SJCRH30 (cell line): ENCODE results near the gene SWAP70. TPM values are rescaled to one million over a fixed set of nuclear protein-coding genes. Genes with fewer than 3 reads are reported as not detected.

Experiments
- DNase-seq, 2 experiments: peaks; one replicate each; pipeline ENCODE4 v3.0.0-alpha.2; 2015 to 2020
- H3K27ac ChIP-seq: fragments of 250-450 bp; sonication (Bioruptor Pico); 2 replicates; pipeline ENCODE4 v1.5.1; 2020; ENCODE audit warnings: mild to moderate bottlenecking, moderate library complexity
- H3K27me3 ChIP-seq: fragments of 250-450 bp; sonication (Bioruptor Pico); 2 replicates; pipeline ENCODE4 v1.5.1; 2020; ENCODE audit warnings: mild to moderate bottlenecking, moderate library complexity
- H3K36me3 ChIP-seq: fragments of 250-450 bp; sonication (Bioruptor Pico); 2 replicates; pipeline ENCODE4 v1.5.1; 2020; ENCODE audit warnings: mild to moderate bottlenecking, moderate library complexity
- H3K4me1 ChIP-seq: fragments of 250-450 bp; sonication (Bioruptor Pico); 2 replicates; pipeline ENCODE4 v1.5.1; 2020; ENCODE audit warnings: mild to moderate bottlenecking, moderate library complexity
- H3K4me3 ChIP-seq: fragments of 250-450 bp; sonication (Bioruptor Pico); 2 replicates; pipeline ENCODE4 v1.5.1; 2020; ENCODE audit warnings: mild to moderate bottlenecking, moderate library complexity
- H3K9me3 ChIP-seq: fragments of 250-450 bp; sonication (Bioruptor Pico); replicated peaks from 2 replicates; pipeline ENCODE4 v1.5.1; 2020; ENCODE audit warnings: mild to moderate bottlenecking, moderate library complexity
- total RNA-seq: library from RNA; depleted of rRNA; stranded (reverse); fragments of >200 nt; shearing (Covaris generic); gene quantifications from 2 replicates; pipeline ENCODE4 v1.2.3, GENCODE V29; 2014

The SWAP70 gene
- total RNA-seq, 1 experiment from 2014 or later = 25.4 TPM

- Histone ChIP-seq H3K9me3 (no peaks in the 10 kb centered on the region), H3K36me3 (no peaks in the 10 kb centered on the region), H3K4me3 (no peak overlapping the region), H3K27ac (no peak overlapping the region), H3K27me3 (no peaks in the 10 kb centered on the region), H3K4me1 (no peaks in the 10 kb centered on the region)
- DNase-seq = no peak
Observed at GRCh38 chr11:9636691-9637090, 27.2 kb upstream of the SWAP70 start.

DNA sequence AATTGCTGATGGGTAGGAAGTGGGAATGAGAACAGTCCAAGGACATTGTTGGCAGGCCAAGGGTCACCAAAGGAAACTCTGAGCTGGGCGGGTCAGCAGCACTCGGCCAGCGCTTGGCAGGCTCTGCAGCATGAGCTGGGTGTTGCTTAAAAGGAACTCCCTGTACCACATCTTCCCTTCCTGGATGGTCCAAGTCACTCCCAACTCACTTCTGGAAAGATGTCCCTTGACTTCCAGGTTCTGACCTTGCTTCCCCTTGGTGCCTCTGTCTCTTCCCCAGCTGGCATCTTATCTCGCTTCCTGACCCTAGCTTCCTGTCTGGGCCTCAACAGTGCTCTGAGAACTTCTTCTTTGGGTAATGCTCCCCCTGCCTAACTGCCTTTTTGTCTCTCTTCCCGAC lies 24.8 kb upstream of the SWAP70 start:
- no peaks in the 10 kb centered on the region for H3K27me3 ChIP-seq
- H3K4me3 ChIP-seq = no peak overlapping the region
- no peak for DNase-seq
- H3K9me3 ChIP-seq = no peaks in the 10 kb centered on the region
- no peaks in the 10 kb centered on the region for H3K4me1 ChIP-seq
- H3K27ac ChIP-seq = no peak overlapping the region
- no peaks in the 10 kb centered on the region for H3K36me3 ChIP-seq

GRCh38 chr11:9639985-9640384 lies 23.9 kb upstream of the SWAP70 start:
- no peak for DNase-seq
- no peaks in the 10 kb centered on the region for H3K4me1 ChIP-seq
- no peak overlapping the region for H3K4me3 ChIP-seq
- no peak overlapping the region for H3K27ac ChIP-seq
- no peaks in the 10 kb centered on the region for H3K36me3 ChIP-seq
- H3K9me3 ChIP-seq = no peaks in the 10 kb centered on the region
- H3K27me3 ChIP-seq = no peaks in the 10 kb centered on the region

- H3K9me3 ChIP-seq = no peaks in the 10 kb centered on the region
- H3K27ac ChIP-seq = no peak overlapping the region
- DNase-seq = peak in 1 of 2 experiments; percentile 30
- no peaks in the 10 kb centered on the region for H3K36me3 ChIP-seq
- H3K27me3 ChIP-seq = no peaks in the 10 kb centered on the region
- no peak overlapping the region for H3K4me3 ChIP-seq
- no peaks in the 10 kb centered on the region for H3K4me1 ChIP-seq
Observed at GRCh38 chr11:9642894-9643293, 21.0 kb upstream of the SWAP70 start.

DNA sequence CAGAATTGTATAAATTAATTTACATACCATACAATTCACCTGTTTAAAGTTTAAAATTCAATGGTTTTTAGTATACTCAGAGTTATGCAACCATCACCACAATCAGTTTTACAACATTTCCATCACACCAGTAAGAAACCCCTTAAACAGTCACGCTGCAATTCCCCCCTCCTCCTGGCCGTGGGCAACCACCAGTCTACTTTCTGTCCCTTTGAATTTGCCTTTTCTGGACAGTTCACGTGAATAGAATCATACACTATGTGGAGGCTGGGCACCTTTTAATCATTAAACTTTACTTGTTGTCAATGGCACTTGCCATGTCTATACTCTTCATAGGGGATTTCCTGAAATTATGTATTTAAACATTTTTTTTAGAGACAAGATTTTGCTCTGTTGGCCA lies 20.1 kb upstream of the SWAP70 start:
- Histone ChIP-seq H3K36me3 (no peaks in the 10 kb centered on the region), H3K4me3 (no peak overlapping the region), H3K9me3 (no peaks in the 10 kb centered on the region), H3K27me3 (no peaks in the 10 kb centered on the region), H3K27ac (no peak overlapping the region), H3K4me1 (no peaks in the 10 kb centered on the region)
- no peak for DNase-seq

DNA sequence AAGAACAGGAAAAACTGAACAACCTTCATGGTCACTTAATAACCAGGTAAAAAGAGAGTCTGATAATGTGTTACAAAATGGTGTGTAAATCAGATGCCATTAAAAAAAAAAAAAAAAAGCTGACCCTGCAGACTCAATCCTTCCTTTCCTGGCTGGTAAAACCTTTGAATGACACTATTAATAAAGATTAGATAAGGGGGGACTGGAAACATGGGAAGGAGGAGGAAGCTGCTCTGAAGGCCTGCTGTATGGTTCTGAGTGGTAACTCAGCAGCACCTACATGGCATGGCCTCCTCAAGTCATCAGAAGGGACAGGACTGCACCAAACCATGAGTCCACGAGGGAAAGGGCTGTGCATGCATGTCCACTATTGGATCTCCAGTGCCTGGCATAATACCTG lies 18.0 kb upstream of the SWAP70 start:
- Histone ChIP-seq H3K4me3 (no peak overlapping the region), H3K27ac (no peak overlapping the region), H3K36me3 (no peaks in the 10 kb centered on the region), H3K9me3 (no peaks in the 10 kb centered on the region), H3K4me1 (no peaks in the 10 kb centered on the region), H3K27me3 (no peaks in the 10 kb centered on the region)
- no peak for DNase-seq

GRCh38 chr11:9646324-9646723 lies 17.6 kb upstream of the SWAP70 start:
- no peak for DNase-seq
- H3K9me3 ChIP-seq = no peaks in the 10 kb centered on the region
- H3K36me3 ChIP-seq = no peaks in the 10 kb centered on the region
- H3K4me3 ChIP-seq = no peak overlapping the region
- H3K27ac ChIP-seq = no peak overlapping the region
- H3K27me3 ChIP-seq = no peaks in the 10 kb centered on the region
- no peaks in the 10 kb centered on the region for H3K4me1 ChIP-seq

DNA sequence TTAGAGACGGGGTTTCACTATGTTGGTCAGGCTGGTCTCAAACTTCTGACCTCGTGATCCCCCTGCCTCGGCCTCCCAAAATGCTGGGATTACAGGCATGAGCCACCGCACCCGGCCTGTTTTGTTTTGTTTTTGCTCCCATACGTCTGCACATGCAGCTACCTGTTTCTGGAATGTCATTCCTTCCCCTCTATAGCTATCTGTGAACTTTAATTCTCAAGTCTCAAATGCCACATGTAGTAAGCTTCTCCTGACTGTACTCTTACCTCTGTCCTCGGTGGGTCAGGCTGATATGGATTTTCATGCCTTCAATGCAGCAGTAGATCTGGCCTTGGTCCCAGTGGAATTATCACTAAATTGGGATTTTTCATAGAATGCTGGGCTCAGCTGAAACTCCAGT lies 12.4 kb upstream of the SWAP70 start:
- Histone ChIP-seq H3K36me3 (no peaks in the 10 kb centered on the region), H3K4me1 (no peaks in the 10 kb centered on the region), H3K27me3 (no peaks in the 10 kb centered on the region), H3K9me3 (no peaks in the 10 kb centered on the region; the same call in 1 of the 2 replicates), H3K27ac (no peak overlapping the region), H3K4me3 (no peak overlapping the region)
- no peak for DNase-seq

DNA sequence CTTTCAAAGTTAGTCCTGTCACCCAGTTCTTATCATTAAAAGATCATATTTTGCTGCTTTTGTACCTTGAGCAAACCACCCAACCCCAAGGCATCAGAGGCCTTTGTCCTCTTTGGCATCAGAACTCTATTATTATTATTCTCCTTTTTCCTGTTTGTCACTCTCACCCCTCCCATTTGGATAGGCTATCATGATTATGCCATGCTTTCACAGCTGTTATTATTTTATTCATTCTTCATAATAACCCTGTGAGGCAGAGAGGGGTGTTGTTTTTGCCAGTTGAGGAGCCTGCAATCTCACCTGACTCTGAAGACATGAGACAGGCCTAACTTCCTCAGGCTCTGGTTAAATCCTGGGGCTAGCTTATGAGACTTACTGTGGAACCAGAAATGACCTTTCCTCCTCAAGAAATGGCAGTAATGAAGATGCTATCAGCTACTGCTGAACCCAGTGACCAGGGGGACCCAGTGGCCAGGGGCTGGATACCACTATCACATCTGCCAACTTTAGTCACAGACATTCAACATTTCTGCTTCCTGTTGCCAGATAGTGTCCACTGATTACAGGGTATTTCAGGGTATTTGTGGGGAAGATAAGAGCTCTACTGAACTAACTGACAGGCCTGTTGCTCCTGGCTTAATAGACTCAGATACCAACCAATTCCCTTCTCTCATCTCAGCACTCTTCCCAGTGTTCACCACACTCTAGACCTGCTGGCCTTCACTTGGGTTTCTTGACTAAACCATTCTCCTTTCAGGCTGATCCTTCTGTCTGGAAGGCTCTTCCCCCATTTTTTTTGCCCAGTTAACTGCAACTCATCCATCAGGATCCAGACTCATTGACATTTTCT lies 11.8 kb upstream of the SWAP70 start:
- no peak for DNase-seq

DNA sequence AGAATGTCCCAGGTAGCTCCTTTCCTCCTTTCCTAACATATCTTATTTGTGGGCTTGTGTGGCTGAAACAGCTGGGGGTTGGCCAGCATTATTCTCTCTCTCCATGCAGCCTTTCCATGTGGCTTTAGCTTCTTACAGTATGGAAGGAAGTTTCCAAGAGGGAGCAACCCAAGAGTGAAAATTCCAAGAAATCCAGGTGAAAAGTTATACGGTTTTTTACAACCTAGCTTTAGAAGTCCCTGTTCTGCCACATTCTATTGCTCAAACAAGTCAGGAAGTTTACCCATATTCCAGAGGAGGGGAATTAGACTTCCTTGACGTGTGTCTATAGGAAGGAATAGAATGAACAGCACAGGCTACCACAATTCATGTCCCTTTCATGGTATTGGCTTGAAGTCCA lies 10.0 kb upstream of the SWAP70 start:
- no peak for DNase-seq
- H3K36me3 ChIP-seq = no peaks in the 10 kb centered on the region
- no peak overlapping the region for H3K4me3 ChIP-seq
- no peaks in the 10 kb centered on the region for H3K27me3 ChIP-seq
- no peak overlapping the region for H3K27ac ChIP-seq
- H3K9me3 ChIP-seq = no peaks in the 10 kb centered on the region; the same call in 1 of the 2 replicates
- no peaks in the 10 kb centered on the region for H3K4me1 ChIP-seq

More for the DNA sequence above, 11.8 kb upstream of the SWAP70 start:
- H3K4me3 ChIP-seq = no peak overlapping the region
- H3K9me3 ChIP-seq = no peaks in the 10 kb centered on the region; the same call in 1 of the 2 replicates
- no peaks in the 10 kb centered on the region for H3K27me3 ChIP-seq
- no peaks in the 10 kb centered on the region for H3K4me1 ChIP-seq
- H3K36me3 ChIP-seq = no peaks in the 10 kb centered on the region
- H3K27ac ChIP-seq = no peak overlapping the region

DNA sequence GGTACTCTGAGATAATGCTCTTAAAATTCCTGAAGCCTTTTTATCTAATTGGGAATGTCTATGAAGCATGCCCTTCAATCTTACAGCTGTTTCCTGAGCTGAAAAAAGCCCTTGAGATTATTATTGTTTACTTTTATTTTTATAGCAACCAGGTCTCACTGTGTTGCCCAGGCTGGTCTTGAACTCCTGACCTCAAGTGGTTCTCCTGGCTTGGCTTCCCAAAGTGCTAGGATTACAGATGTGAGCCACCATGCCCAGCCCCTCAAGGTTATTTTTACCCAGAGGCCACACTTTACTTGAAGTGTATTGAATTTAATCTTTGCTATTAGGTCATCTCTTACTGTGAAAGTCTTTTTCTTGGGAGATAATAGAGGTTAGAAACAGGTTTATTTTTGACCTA lies 7.0 kb upstream of the SWAP70 start:
- DNase-seq = peak in 1 of 2 experiments; percentile 17
- H3K27ac ChIP-seq = no peak overlapping the region

GRCh38 chr11:9657531-9657930 lies 6.3 kb upstream of the SWAP70 start:
- no peak overlapping the region for H3K4me3 ChIP-seq
- no peak overlapping the region for H3K27ac ChIP-seq
- H3K9me3 ChIP-seq = no peaks in the 10 kb centered on the region; the same call in 1 of the 2 replicates
- no peaks in the 10 kb centered on the region for H3K4me1 ChIP-seq
- no peak for DNase-seq
- H3K27me3 ChIP-seq = no peaks in the 10 kb centered on the region
- H3K36me3 ChIP-seq = no peaks in the 10 kb centered on the region

More for the DNA sequence above, 7.0 kb upstream of the SWAP70 start:
- H3K36me3 ChIP-seq = no peaks in the 10 kb centered on the region
- no peak overlapping the region for H3K4me3 ChIP-seq
- H3K9me3 ChIP-seq = no peaks in the 10 kb centered on the region; the same call in 1 of the 2 replicates
- H3K4me1 ChIP-seq = no peaks in the 10 kb centered on the region
- H3K27me3 ChIP-seq = no peaks in the 10 kb centered on the region

DNA sequence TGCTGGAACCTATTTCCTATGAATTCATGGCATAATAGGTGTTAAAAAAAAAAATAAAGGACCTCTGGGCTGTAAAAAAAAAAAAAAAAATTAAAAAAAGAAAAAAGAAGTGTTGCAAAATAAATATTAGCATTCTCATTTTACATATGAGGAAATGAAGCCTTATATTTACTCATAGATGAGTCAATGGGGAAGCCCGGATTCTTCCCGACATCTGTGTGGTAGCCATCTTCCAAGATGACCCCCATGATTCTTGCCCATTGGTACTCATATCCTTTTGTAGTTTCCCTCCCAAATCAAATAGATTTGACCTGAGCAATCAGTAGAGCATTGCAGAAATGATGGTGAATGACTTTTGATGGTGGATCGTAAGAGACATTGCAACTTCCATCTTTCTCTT lies 3.0 kb upstream of the SWAP70 start:
- no peak overlapping the region for H3K4me3 ChIP-seq
- H3K4me1 ChIP-seq = no peaks in the 10 kb centered on the region
- no peaks in the 10 kb centered on the region for H3K36me3 ChIP-seq
- no peak overlapping the region for H3K27ac ChIP-seq
- peaks cover 8% of the 10 kb centered on the region for H3K9me3 ChIP-seq
- no peaks in the 10 kb centered on the region for H3K27me3 ChIP-seq
- DNase-seq = no peak

- no peak for DNase-seq
- H3K36me3 ChIP-seq = no peaks in the 10 kb centered on the region; the same call in 1 of the 2 replicates
- H3K9me3 ChIP-seq = peaks cover 15% of the 10 kb centered on the region
Observed at GRCh38 chr11:9662273-9662672, 1.6 kb upstream of the SWAP70 start.

DNA sequence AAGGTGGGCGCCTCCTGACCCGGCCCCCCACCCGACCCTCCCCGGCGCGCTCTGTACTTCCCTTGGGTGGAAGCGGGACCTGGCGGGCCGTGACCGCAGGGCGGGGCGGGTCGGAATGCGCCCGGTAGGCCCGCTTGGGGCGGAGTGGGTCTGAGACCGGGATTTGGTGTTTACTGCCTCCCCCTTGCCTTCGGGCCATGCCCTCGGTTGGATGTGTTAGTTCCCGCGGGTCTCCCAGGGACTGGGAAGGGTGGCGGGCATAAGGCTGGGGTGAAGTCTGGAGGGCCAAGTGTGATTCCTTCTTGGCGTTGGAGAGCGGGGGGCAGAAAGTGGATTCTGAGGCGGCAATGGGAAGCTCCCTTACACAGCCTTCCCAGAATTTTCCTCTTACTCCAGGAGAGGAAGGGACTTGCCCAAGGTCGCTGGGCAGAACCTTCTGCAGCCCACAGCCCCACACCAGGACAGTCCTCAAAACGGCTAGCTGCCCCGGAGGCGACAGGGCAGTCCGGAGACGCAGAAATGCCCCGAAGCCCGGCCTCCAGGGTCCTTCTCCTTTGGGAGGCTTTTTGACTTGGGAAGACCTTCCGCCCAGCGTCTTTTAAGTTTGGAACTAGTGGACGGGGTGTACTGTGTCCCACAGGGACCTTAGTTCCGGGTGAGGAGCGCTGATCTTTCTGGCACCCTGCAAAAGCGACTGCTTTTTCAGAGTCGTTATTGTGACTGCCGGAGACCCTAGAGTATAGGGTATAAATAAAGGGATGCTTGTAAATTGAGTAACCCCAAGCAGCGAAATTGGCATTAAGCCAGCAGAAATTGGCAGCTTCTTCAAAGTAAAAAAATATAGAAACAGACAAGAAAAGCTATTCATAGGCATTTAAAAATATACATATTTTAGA lies 647 bp downstream of the SWAP70 start:
- peaks cover 15% of the 10 kb centered on the region for H3K9me3 ChIP-seq
- H3K27me3 ChIP-seq = no peaks in the 10 kb centered on the region
- peak; percentile 65 to 66 for DNase-seq
- no peaks in the 10 kb centered on the region; the same call in 1 of the 2 replicates for H3K36me3 ChIP-seq
- H3K27ac ChIP-seq = peak overlapping the region; percentile 57
- no peaks in the 10 kb centered on the region for H3K4me1 ChIP-seq
- H3K4me3 ChIP-seq = peak overlapping the region; percentile 82

More at GRCh38 chr11:9662273-9662672, 1.6 kb upstream of the SWAP70 start:
- Histone ChIP-seq H3K4me1 (no peaks in the 10 kb centered on the region), H3K27ac (no peak overlapping the region), H3K4me3 (no peak overlapping the region), H3K27me3 (no peaks in the 10 kb centered on the region)
